SK-N-SH (cell line): ENCODE data around the gene MGST1. TPM values are rescaled to one million over a fixed set of nuclear protein-coding genes. Genes with fewer than 3 reads are reported as not detected.

Experiments
- CTCF ChIA-PET: fragments of 300-600, 350-600 bp; formaldehyde crosslinking; extraction: SDS; loops from one replicate; lab custom pipeline; 2021; lab: Yijun Ruan, JAX
- POLR2A ChIA-PET: fragments of 350-600 bp; sonication (Branson Sonifier 250); formaldehyde crosslinking; extraction: SDS; loops from one replicate; lab custom pipeline; 2020; ENCODE audit warnings: antibody characterized with exemption, inconsistent platforms; lab: Yijun Ruan, JAX
- DNase-seq: peaks from one replicate; pipeline ENCODE4 v3.0.0; 2012
- H2AFZ ChIP-seq: fragments of 200-600 bp; sonication (generic); 2 replicates; pipeline ENCODE4 v1.8.1; 2016; ENCODE audit warnings: antibody characterized with exemption, mild to moderate bottlenecking, low read depth
- H3F3A ChIP-seq: fragments of 200-600 bp; sonication (generic); replicated peaks from 2 replicates; pipeline ENCODE3; 2016; ENCODE audit warnings: antibody characterized with exemption, mild to moderate bottlenecking; ENCODE audit not compliant: insufficient read depth
- H3K27ac ChIP-seq, 2 experiments: fragments of 200-500 bp in 1 of 2; fragments of 200-600 bp in 1 of 2; sonication (Bioruptor generic) in 1 of 2; sonication (generic), shearing (Covaris generic) in 1 of 2; 2 replicates each; pipeline versions ENCODE4 v1.5.1 to v1.6.1; 2014 to 2016; ENCODE audit warnings: low read depth in 2 of 2, inconsistent platforms in 1 of 2, low read length in 1 of 2, mild to moderate bottlenecking in 1 of 2, mixed read lengths in 1 of 2
- H3K27me3 ChIP-seq: fragments of 200-600 bp; sonication (generic), shearing (Covaris generic); 2 replicates; pipeline ENCODE4 v1.6.1; 2016; ENCODE audit warnings: mixed run types; ENCODE audit not compliant: insufficient read depth
- H3K36me3 ChIP-seq, 2 experiments: fragments of 200-500 bp in 1 of 2; fragments of 200-600 bp in 1 of 2; sonication (Bioruptor generic) in 1 of 2; sonication (generic) in 1 of 2; replicated peaks in 1 of 2; 2 replicates each; pipeline versions ENCODE3 to v1.5.1; 2014 to 2016; ENCODE audit warnings: low read length in 1 of 2, mild to moderate bottlenecking in 1 of 2; ENCODE audit not compliant: insufficient read depth in 2 of 2, control insufficient read depth in 1 of 2
- H3K4me1 ChIP-seq, 2 experiments: fragments of 200-500 bp in 1 of 2; fragments of 200-600 bp in 1 of 2; sonication (Bioruptor generic) in 1 of 2; sonication (generic), shearing (Covaris generic) in 1 of 2; 2 replicates each; pipeline versions ENCODE4 v1.5.1 to v1.6.1; 2014 to 2016; ENCODE audit warnings: low read depth in 1 of 2, low read length in 1 of 2, mixed run types in 1 of 2; ENCODE audit not compliant: insufficient read depth in 2 of 2, control insufficient read depth in 1 of 2
- H3K4me2 ChIP-seq: fragments of 200-600 bp; sonication (generic), shearing (Covaris generic); 2 replicates; pipeline ENCODE4 v1.6.1; 2017; ENCODE audit warnings: mixed run types
- H3K4me3 ChIP-seq, 2 experiments: fragments of 200-500 bp in 1 of 2; fragments of 200-600 bp in 1 of 2; sonication (Bioruptor generic) in 1 of 2; sonication (generic), shearing (Covaris generic) in 1 of 2; 2 replicates each; pipeline versions ENCODE4 v1.5.1 to v1.8.1; 2014 to 2016; ENCODE audit warnings: low read depth in 2 of 2, inconsistent platforms in 1 of 2, low read length in 1 of 2, mild to moderate bottlenecking in 1 of 2, mixed read lengths in 1 of 2, moderate library complexity in 1 of 2
- H3K79me2 ChIP-seq: fragments of 200-600 bp; sonication (generic); 2 replicates; pipeline ENCODE4 v1.8.1; 2017; ENCODE audit warnings: mild to moderate bottlenecking; ENCODE audit not compliant: insufficient read depth
- H3K9ac ChIP-seq: fragments of 200-600 bp; sonication (generic); 2 replicates; pipeline ENCODE4 v1.6.1; 2017; ENCODE audit warnings: mixed run types
- H3K9me2 ChIP-seq: fragments of 200-600 bp; sonication (generic); 2 replicates; pipeline ENCODE4 v1.6.1; 2017; ENCODE audit warnings: mixed run types
- H3K9me3 ChIP-seq: fragments of 200-600 bp; sonication (generic); 2 replicates; pipeline ENCODE4 v1.6.1; 2017; ENCODE audit warnings: mixed run types, mild to moderate bottlenecking, moderate library complexity
- H4K20me1 ChIP-seq: fragments of 200-600 bp; sonication (generic); 2 replicates; pipeline ENCODE4 v1.6.1; 2017; ENCODE audit warnings: mild to moderate bottlenecking, mixed run types; ENCODE audit not compliant: insufficient read depth
- CHD2 ChIP-seq: fragments of 150-350 bp; IDR thresholded peaks from 2 replicates; pipeline ENCODE4 v1.6.1; 2018; ENCODE audit warnings: low read length; ENCODE audit not compliant: partially characterized antibody
- ELF1 ChIP-seq: IDR thresholded peaks from 2 replicates; pipeline ENCODE4 v1.4.0; 2012
- EP300 ChIP-seq, 2 experiments: IDR thresholded peaks; 2 replicates each; pipeline versions ENCODE4 v1.4.0 to v1.6.1; 2012; ENCODE audit warnings: borderline replicate concordance in 1 of 2, low read depth in 1 of 2, low read length in 1 of 2
- FOSL2 ChIP-seq: IDR thresholded peaks from 2 replicates; pipeline ENCODE4 v1.4.0; 2012; ENCODE audit warnings: low read depth, mild to moderate bottlenecking, moderate library complexity, borderline replicate concordance
- FOXM1 ChIP-seq: IDR thresholded peaks from 2 replicates; pipeline ENCODE4 v1.4.0; 2012; ENCODE audit warnings: low read depth, mild to moderate bottlenecking
- GABPA ChIP-seq: IDR thresholded peaks from 2 replicates; pipeline ENCODE4 v1.4.0; 2012; ENCODE audit warnings: low read depth, mild to moderate bottlenecking
- NFIC ChIP-seq: IDR thresholded peaks from 2 replicates; pipeline ENCODE4 v1.4.0; 2012; ENCODE audit warnings: borderline replicate concordance
- NRF1 ChIP-seq: IDR thresholded peaks from 2 replicates; pipeline ENCODE4 v1.6.1; 2012; ENCODE audit warnings: low read depth, mild to moderate bottlenecking, low read length
- POLR2AphosphoS5 ChIP-seq: IDR thresholded peaks from 2 replicates; pipeline ENCODE4 v1.6.1; 2012; ENCODE audit warnings: low read depth, low read length
- RCOR1 ChIP-seq: fragments of 150-350 bp; IDR thresholded peaks from 2 replicates; pipeline ENCODE4 v1.6.1; 2017; ENCODE audit warnings: antibody characterized with exemption, low read length
- RXRA ChIP-seq: IDR thresholded peaks from 2 replicates; pipeline ENCODE4 v1.4.0; 2012; ENCODE audit warnings: low read depth, mild to moderate bottlenecking, borderline replicate concordance
- SIN3A ChIP-seq: IDR thresholded peaks from 2 replicates; pipeline ENCODE4 v1.6.1; 2012; ENCODE audit warnings: low read depth, mild to moderate bottlenecking, low read length, moderate library complexity, borderline replicate concordance
- SMC3 ChIP-seq: IDR thresholded peaks from 2 replicates; pipeline ENCODE4 v1.6.1; 2012; ENCODE audit warnings: low read depth, low read length, improper control_type of control experiment
- TAF1 ChIP-seq: IDR thresholded peaks from 2 replicates; pipeline ENCODE4 v1.6.1; 2012; ENCODE audit warnings: low read depth, mild to moderate bottlenecking, low read length, moderate library complexity, borderline replicate concordance
- YY1 ChIP-seq: IDR thresholded peaks from 2 replicates; pipeline ENCODE4 v1.4.0; 2012; ENCODE audit warnings: low read depth, mild to moderate bottlenecking
- WGBS: methylation state at CpG from one replicate; pipeline ENCODE4 v1.1.6; 2017; ENCODE audit warnings: low lambda C conversion rate; 5-methylcytosine and 5-hydroxymethylcytosine counted together
- polyA plus RNA-seq, 3 experiments: library from polyadenylated mRNA; depleted of rRNA; stranded (reverse); fragments of >200 nt; gene quantifications; 2 replicates each; pipeline ENCODE4 v1.2.3, GENCODE V29; 2012
- TF ChIP-seq, protein P1 (sequence below): IDR thresholded peaks from 2 replicates; pipeline ENCODE4 v1.4.0; 2012; ENCODE audit warnings: low read depth, borderline replicate concordance
- TF ChIP-seq, protein P2 (sequence below): IDR thresholded peaks from 2 replicates; pipeline ENCODE4; 2012
- TF ChIP-seq, protein P3 (sequence below): fragments of 150-350 bp; IDR thresholded peaks from 2 replicates; pipeline ENCODE4 v1.6.1; 2017; ENCODE audit warnings: antibody characterized with exemption, low read length, low read depth, borderline replicate concordance
- TF ChIP-seq, protein P4 (sequence below): IDR thresholded peaks from 2 replicates; pipeline ENCODE4 v1.4.0; 2012; ENCODE audit warnings: low read depth, borderline replicate concordance
- TF ChIP-seq, protein P5 (sequence below): fragments of 200-600 bp; sonication (generic); IDR thresholded peaks from 2 replicates; pipeline ENCODE4 v1.6.1; 2017; ENCODE audit warnings: antibody characterized with exemption, mild to moderate bottlenecking, moderate library complexity

Gene MGST1
- polyA plus RNA-seq, 1 of the 3 experiments (the other 2 are of a cell fraction): 4.8 TPM

DNA sequence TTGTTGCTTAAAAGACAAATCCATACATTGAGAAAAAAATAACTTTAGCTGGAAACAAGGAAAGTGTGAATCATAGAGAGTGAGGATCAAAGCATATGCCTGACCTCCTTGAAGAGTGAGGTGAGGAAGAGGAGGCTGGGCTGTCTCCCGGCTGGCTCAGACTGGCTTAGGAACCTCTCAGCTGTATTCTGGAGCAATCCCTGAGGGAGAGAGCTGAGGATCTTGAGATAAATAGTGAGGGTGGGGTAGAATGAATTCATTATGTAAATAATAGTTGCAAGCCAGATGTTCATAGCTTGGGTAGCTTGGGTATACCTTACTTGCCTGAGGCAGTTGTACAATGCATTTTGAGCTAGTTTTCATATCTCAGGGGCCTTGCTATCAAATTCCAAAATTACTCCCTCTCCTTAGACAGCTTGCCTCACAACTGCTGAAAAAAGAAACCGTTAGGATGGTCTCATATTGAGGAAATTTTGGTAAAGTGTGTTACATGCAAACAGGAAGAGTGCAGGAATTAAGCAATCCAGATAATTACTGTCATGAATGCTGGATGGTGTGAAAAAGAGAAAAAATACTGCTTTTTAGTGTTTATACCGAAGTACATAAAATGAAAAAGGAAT, 39.5 kb upstream of the MGST1 start:
- no peak overlapping the region for H2AFZ ChIP-seq
- H3K36me3 ChIP-seq: no peaks in the 10 kb centered on the region
- ChIA-PET POLR2A (no interaction called here), CTCF (interaction anchor here (1.0 kb wide), 1 partner anchor 1334 kb away, joined by 3 read pairs; no protein-coding TSS in a partner anchor)
- no peak overlapping the region for H3K4me3 ChIP-seq
- no peaks in the 10 kb centered on the region for H3K27me3 ChIP-seq
- under 1% methylated on average over 3 of the region's 3 CpGs for WGBS
- H3K9ac ChIP-seq: no peak overlapping the region
- H3F3A ChIP-seq: no peaks in the 10 kb centered on the region
- H3K79me2 ChIP-seq: no peaks in the 10 kb centered on the region
- no peak overlapping the region for H3K4me2 ChIP-seq
- no peaks in the 10 kb centered on the region; a peak in 1 of 4 replicates for H3K4me1 ChIP-seq
- H4K20me1 ChIP-seq: no peaks in the 10 kb centered on the region
- H3K9me2 ChIP-seq: no peaks in the 10 kb centered on the region
- TF ChIP-seq, protein P1, sequence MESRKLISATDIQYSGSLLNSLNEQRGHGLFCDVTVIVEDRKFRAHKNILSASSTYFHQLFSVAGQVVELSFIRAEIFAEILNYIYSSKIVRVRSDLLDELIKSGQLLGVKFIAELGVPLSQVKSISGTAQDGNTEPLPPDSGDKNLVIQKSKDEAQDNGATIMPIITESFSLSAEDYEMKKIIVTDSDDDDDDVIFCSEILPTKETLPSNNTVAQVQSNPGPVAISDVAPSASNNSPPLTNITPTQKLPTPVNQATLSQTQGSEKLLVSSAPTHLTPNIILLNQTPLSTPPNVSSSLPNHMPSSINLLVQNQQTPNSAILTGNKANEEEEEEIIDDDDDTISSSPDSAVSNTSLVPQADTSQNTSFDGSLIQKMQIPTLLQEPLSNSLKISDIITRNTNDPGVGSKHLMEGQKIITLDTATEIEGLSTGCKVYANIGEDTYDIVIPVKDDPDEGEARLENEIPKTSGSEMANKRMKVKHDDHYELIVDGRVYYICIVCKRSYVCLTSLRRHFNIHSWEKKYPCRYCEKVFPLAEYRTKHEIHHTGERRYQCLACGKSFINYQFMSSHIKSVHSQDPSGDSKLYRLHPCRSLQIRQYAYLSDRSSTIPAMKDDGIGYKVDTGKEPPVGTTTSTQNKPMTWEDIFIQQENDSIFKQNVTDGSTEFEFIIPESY: no peak
- TF ChIP-seq, protein P2, sequence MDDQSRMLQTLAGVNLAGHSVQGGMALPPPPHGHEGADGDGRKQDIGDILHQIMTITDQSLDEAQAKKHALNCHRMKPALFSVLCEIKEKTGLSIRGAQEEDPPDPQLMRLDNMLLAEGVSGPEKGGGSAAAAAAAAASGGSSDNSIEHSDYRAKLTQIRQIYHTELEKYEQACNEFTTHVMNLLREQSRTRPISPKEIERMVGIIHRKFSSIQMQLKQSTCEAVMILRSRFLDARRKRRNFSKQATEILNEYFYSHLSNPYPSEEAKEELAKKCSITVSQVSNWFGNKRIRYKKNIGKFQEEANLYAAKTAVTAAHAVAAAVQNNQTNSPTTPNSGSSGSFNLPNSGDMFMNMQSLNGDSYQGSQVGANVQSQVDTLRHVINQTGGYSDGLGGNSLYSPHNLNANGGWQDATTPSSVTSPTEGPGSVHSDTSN: no peak
- TF ChIP-seq GABPA: no peak
- no peak for TF ChIP-seq POLR2AphosphoS5
- no peak for TF ChIP-seq YY1
- no peak for TF ChIP-seq SMC3
- TF ChIP-seq, protein P3, sequence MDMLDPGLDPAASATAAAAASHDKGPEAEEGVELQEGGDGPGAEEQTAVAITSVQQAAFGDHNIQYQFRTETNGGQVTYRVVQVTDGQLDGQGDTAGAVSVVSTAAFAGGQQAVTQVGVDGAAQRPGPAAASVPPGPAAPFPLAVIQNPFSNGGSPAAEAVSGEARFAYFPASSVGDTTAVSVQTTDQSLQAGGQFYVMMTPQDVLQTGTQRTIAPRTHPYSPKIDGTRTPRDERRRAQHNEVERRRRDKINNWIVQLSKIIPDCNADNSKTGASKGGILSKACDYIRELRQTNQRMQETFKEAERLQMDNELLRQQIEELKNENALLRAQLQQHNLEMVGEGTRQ: no peak
- no peak for TF ChIP-seq TAF1
- TF ChIP-seq, protein P4, sequence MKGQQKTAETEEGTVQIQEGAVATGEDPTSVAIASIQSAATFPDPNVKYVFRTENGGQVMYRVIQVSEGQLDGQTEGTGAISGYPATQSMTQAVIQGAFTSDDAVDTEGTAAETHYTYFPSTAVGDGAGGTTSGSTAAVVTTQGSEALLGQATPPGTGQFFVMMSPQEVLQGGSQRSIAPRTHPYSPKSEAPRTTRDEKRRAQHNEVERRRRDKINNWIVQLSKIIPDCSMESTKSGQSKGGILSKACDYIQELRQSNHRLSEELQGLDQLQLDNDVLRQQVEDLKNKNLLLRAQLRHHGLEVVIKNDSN: no peak
- TF ChIP-seq SIN3A: no peak
- TF ChIP-seq CHD2: no peak
- no peak for TF ChIP-seq EP300 (IDR thresholded peaks at IDR 0.05; ENCODE audit: borderline replicate concordance in 1 of 2, low read depth in 1 of 2, low read length in 1 of 2)
- TF ChIP-seq FOSL2: no peak
- TF ChIP-seq NFIC: no peak
- TF ChIP-seq NRF1: no peak
- TF ChIP-seq ELF1: no peak
- TF ChIP-seq, protein P5, sequence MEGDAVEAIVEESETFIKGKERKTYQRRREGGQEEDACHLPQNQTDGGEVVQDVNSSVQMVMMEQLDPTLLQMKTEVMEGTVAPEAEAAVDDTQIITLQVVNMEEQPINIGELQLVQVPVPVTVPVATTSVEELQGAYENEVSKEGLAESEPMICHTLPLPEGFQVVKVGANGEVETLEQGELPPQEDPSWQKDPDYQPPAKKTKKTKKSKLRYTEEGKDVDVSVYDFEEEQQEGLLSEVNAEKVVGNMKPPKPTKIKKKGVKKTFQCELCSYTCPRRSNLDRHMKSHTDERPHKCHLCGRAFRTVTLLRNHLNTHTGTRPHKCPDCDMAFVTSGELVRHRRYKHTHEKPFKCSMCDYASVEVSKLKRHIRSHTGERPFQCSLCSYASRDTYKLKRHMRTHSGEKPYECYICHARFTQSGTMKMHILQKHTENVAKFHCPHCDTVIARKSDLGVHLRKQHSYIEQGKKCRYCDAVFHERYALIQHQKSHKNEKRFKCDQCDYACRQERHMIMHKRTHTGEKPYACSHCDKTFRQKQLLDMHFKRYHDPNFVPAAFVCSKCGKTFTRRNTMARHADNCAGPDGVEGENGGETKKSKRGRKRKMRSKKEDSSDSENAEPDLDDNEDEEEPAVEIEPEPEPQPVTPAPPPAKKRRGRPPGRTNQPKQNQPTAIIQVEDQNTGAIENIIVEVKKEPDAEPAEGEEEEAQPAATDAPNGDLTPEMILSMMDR: no peak
- TF ChIP-seq RCOR1: no peak
- TF ChIP-seq RXRA: no peak
- no peak for TF ChIP-seq FOXM1
- DNase-seq: no peak
- no peak overlapping the region for H3K27ac ChIP-seq
- H3K9me3 ChIP-seq: no peaks in the 10 kb centered on the region
